HepG2 (cell line): ENCODE data around the gene AIP. TPM values are rescaled to one million over a fixed set of nuclear protein-coding genes. Genes with fewer than 3 reads are reported as not detected.

Source experiments
- BCL6 ChIP-seq: IDR thresholded peaks from 2 replicates; pipeline ENCODE4 v1.6.1; 2016; ENCODE audit warnings: missing genetic modification reagents, missing compliant biosample characterization
- KLF13 ChIP-seq: sonication (generic); formaldehyde crosslinking; IDR thresholded peaks from 2 replicates; pipeline ENCODE4 v1.4.0; 2020; ENCODE audit warnings: mild to moderate bottlenecking, missing genetic modification reagents
- RXRB ChIP-seq: IDR thresholded peaks from 2 replicates; pipeline ENCODE4 v1.6.1; 2016; ENCODE audit warnings: borderline replicate concordance, missing genetic modification reagents, missing compliant biosample characterization
- ZKSCAN5 ChIP-seq: sonication (generic); formaldehyde crosslinking; IDR thresholded peaks from 2 replicates; pipeline ENCODE4 v1.5.1; 2020; ENCODE audit warnings: mild to moderate bottlenecking, missing genetic modification reagents
- ZNF33A ChIP-seq: sonication (generic); formaldehyde crosslinking; IDR thresholded peaks from 2 replicates; pipeline ENCODE4 v1.5.1; 2020; ENCODE audit warnings: missing genetic modification reagents, mild to moderate bottlenecking, moderate library complexity, borderline replicate concordance
- ZNF382 ChIP-seq: sonication (generic); formaldehyde crosslinking; IDR thresholded peaks from 2 replicates; pipeline ENCODE4 v1.5.0; 2020; ENCODE audit warnings: missing genetic modification reagents, mild to moderate bottlenecking, borderline replicate concordance
- ZNF383 ChIP-seq: sonication (generic); formaldehyde crosslinking; IDR thresholded peaks from 2 replicates; pipeline ENCODE4 v1.4.0; 2020; ENCODE audit warnings: missing genetic modification reagents, mild to moderate bottlenecking, borderline replicate concordance
- ZNF484 ChIP-seq: sonication (generic); formaldehyde crosslinking; IDR thresholded peaks from 2 replicates; pipeline ENCODE4 v1.5.1; 2020; ENCODE audit warnings: mild to moderate bottlenecking, low read depth, missing genetic modification reagents, borderline replicate concordance
- ZNF549 ChIP-seq: sonication (generic); formaldehyde crosslinking; IDR thresholded peaks from 2 replicates; pipeline ENCODE4 v1.5.0; 2020; ENCODE audit warnings: missing genetic modification reagents
- ZZZ3 ChIP-seq: sonication (generic); formaldehyde crosslinking; IDR thresholded peaks from 2 replicates; pipeline ENCODE4 v1.4.0; 2020; ENCODE audit warnings: missing genetic modification reagents, mild to moderate bottlenecking, borderline replicate concordance
- polyA plus RNA-seq, 8 experiments: library from polyadenylated mRNA; depleted of rRNA in 3 of 8; stranded (reverse) in 7 of 8; unstranded in 1 of 8; fragments of >200 nt; fragmentation: Illumina TruSeq in 4 of 8; extraction: Trizol in 4 of 8; gene quantifications; 2 replicates each; pipeline versions ENCODE4 v1.2.1 to v1.2.3, GENCODE V29; 2011 to 2016; ENCODE audit warnings: low read depth in 4 of 8, missing spikeins in 1 of 8, mixed read lengths in 1 of 8; ENCODE audit not compliant: insufficient read depth in 1 of 8
- total RNA-seq, 5 experiments: library from RNA; depleted of rRNA; stranded (reverse); fragments of >200 nt; fragmentation: Illumina TruSeq; extraction: Trizol; gene quantifications; 2 replicates each; pipeline ENCODE4 v1.2.3, GENCODE V29; 2016; ENCODE audit warnings: low read depth in 1 of 5
- TF ChIP-seq, protein P1 (sequence below): sonication (generic); formaldehyde crosslinking; IDR thresholded peaks from 2 replicates; pipeline ENCODE4 v1.8.0; 2022; ENCODE audit warnings: missing genetic modification reagents, mild to moderate bottlenecking, inconsistent platforms, borderline replicate concordance
- TF ChIP-seq, protein P2 (sequence below): sonication (generic); formaldehyde crosslinking; IDR thresholded peaks from 2 replicates; pipeline ENCODE4 v1.5.0; 2020; ENCODE audit warnings: missing genetic modification reagents, mild to moderate bottlenecking, borderline replicate concordance
- TF ChIP-seq, protein P3 (sequence below): sonication (generic); formaldehyde crosslinking; IDR thresholded peaks from 2 replicates; pipeline ENCODE4 v1.5.0; 2020; ENCODE audit warnings: mild to moderate bottlenecking, missing genetic modification reagents
- TF ChIP-seq, protein P4 (sequence below): sonication (generic); formaldehyde crosslinking; IDR thresholded peaks from 2 replicates; pipeline ENCODE4 v1.4.0; 2020; ENCODE audit warnings: mild to moderate bottlenecking, missing genetic modification reagents
- TF ChIP-seq, protein P5 (sequence below): sonication (generic); formaldehyde crosslinking; IDR thresholded peaks from 2 replicates; pipeline ENCODE4 v1.5.1; 2020; ENCODE audit warnings: missing genetic modification reagents, mild to moderate bottlenecking, borderline replicate concordance
- TF ChIP-seq, protein P6 (sequence below): sonication (generic); formaldehyde crosslinking; IDR thresholded peaks from 2 replicates; pipeline ENCODE4 v1.4.0; 2020; ENCODE audit warnings: mild to moderate bottlenecking, low read depth, missing genetic modification reagents

Gene AIP
- total and polyA plus RNA-seq, 2 of the 13 experiments (the other 11 are each of a cell fraction or from before 2014, with no cell fraction given), result 51.8 to 110 TPM

DNA sequence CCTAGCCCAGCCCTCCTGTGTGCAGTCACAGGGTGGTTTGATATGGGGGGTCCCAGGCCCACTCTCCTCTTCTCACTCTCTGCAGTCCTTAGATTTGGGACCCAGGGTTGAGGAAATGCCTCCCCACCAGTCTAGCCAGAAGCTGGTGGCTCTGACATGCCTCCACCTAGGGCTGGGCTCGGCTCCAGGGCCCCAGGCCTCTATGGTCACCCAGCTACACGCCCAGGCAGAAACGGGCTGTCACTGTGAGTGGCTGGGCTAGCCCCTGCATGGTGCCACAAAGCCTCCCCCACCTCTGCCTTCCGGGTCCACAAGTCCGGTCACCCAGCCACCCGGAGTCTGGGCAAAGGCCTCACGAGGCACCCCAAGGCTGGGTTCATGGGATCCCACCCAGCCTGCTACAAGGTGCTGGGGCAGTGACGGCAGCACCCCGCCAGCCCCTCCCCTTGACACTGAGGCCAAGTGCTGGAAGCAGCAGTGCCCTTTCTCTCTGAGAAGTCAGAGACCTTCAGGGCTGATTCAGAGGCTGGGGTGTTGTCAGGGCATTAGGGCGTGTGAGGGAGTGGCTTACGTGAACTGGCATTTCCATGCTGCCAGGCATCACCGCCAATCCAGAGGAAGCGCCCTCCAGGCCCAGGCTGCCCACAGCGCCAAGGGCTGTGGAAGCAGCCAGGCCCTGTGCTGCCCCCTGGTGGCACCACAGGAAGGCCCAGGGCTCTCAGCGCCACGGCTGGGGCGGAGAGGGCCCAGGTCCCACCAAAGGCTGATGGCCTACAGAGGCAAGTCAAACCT is 23.0 kb downstream of the AIP start (continued):
- TF ChIP-seq ZZZ3 (no peak), KLF13 (no peak; the same call in 1 of the 2 replicates), ZNF484 (CRISPR knock-in tag) (no peak), ZNF383 (0 out of 2 replicates have a peak, but pooled peaks have one; percentile 62), ZNF549 (CRISPR knock-in tag) (no peak), ZNF382 (CRISPR knock-in tag) (no peak), ZKSCAN5 (CRISPR knock-in tag) (no peak), BCL6 (0 out of 2 replicates have a peak, but pooled peaks have one; percentile 14), RXRB (CRISPR knock-in tag) (peak; percentile 54; the same call in 1 of the 2 replicates), ZNF33A (CRISPR knock-in tag) (no peak)
- TF ChIP-seq, protein P1, sequence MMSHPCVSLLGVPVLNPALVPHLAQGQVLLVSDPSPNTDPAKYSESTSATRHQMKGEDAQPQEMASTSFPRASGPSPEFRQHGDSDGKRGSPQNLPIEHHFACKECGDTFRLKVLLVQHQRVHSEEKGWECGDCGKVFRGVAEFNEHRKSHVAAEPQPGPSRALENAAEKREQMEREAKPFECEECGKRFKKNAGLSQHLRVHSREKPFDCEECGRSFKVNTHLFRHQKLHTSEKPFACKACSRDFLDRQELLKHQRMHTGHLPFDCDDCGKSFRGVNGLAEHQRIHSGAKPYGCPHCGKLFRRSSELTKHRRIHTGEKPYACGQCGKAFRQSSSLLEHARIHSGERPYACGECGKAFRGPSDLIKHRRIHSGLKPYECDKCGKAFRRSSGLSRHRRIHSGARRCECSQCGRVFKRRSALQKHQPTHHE (CRISPR knock-in tag), result no peak
- TF ChIP-seq, protein P2, sequence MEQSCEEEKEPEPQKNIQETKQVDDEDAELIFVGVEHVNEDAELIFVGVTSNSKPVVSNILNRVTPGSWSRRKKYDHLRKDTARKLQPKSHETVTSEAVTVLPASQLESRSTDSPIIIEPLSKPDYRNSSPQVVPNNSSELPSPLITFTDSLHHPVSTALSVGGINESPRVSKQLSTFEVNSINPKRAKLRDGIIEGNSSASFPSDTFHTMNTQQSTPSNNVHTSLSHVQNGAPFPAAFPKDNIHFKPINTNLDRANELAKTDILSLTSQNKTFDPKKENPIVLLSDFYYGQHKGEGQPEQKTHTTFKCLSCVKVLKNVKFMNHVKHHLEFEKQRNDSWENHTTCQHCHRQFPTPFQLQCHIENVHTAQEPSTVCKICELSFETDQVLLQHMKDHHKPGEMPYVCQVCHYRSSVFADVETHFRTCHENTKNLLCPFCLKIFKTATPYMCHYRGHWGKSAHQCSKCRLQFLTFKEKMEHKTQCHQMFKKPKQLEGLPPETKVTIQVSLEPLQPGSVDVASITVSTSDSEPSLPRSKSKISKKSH (CRISPR knock-in tag), result no peak
- TF ChIP-seq, protein P3, sequence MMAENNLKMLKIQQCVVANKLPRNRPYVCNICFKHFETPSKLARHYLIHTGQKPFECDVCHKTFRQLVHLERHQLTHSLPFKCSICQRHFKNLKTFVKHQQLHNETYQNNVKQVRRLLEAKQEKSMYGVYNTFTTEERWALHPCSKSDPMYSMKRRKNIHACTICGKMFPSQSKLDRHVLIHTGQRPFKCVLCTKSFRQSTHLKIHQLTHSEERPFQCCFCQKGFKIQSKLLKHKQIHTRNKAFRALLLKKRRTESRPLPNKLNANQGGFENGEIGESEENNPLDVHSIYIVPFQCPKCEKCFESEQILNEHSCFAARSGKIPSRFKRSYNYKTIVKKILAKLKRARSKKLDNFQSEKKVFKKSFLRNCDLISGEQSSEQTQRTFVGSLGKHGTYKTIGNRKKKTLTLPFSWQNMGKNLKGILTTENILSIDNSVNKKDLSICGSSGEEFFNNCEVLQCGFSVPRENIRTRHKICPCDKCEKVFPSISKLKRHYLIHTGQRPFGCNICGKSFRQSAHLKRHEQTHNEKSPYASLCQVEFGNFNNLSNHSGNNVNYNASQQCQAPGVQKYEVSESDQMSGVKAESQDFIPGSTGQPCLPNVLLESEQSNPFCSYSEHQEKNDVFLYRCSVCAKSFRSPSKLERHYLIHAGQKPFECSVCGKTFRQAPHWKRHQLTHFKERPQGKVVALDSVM (CRISPR knock-in tag), result no peak
- TF ChIP-seq, protein P4, sequence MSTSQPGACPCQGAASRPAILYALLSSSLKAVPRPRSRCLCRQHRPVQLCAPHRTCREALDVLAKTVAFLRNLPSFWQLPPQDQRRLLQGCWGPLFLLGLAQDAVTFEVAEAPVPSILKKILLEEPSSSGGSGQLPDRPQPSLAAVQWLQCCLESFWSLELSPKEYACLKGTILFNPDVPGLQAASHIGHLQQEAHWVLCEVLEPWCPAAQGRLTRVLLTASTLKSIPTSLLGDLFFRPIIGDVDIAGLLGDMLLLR, result no peak
- TF ChIP-seq, protein P5, sequence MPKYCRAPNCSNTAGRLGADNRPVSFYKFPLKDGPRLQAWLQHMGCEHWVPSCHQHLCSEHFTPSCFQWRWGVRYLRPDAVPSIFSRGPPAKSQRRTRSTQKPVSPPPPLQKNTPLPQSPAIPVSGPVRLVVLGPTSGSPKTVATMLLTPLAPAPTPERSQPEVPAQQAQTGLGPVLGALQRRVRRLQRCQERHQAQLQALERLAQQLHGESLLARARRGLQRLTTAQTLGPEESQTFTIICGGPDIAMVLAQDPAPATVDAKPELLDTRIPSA, result no peak
- TF ChIP-seq, protein P6, sequence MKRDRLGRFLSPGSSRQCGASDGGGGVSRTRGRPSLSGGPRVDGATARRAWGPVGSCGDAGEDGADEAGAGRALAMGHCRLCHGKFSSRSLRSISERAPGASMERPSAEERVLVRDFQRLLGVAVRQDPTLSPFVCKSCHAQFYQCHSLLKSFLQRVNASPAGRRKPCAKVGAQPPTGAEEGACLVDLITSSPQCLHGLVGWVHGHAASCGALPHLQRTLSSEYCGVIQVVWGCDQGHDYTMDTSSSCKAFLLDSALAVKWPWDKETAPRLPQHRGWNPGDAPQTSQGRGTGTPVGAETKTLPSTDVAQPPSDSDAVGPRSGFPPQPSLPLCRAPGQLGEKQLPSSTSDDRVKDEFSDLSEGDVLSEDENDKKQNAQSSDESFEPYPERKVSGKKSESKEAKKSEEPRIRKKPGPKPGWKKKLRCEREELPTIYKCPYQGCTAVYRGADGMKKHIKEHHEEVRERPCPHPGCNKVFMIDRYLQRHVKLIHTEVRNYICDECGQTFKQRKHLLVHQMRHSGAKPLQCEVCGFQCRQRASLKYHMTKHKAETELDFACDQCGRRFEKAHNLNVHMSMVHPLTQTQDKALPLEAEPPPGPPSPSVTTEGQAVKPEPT (CRISPR knock-in tag), result no peak
